Uterus (tissue), 2 donors: Measurements from ENCODE around the gene ZCWPW2.

Experiments
- POLR2A ChIP-seq, 2 donors: fragments of 450-650 bp; IDR thresholded peaks; one replicate each; pipeline ENCODE4 v1.6.1; 2016; ENCODE audit warnings: antibody characterized with exemption in 2 of 2, mild to moderate bottlenecking in 1 of 2, moderate library complexity in 1 of 2
- TF ChIP-seq, protein P1 (sequence below), 4 experiments: fragments of 200-600 bp in 2 of 4; fragments of 450-650 bp in 2 of 4; sonication (generic) in 2 of 4; IDR thresholded peaks; one replicate each; pipeline ENCODE4 v1.5.1; 2016 to 2019; ENCODE audit warnings: antibody characterized with exemption in 4 of 4, mild to moderate bottlenecking in 2 of 4, moderate library complexity in 1 of 4

DNA sequence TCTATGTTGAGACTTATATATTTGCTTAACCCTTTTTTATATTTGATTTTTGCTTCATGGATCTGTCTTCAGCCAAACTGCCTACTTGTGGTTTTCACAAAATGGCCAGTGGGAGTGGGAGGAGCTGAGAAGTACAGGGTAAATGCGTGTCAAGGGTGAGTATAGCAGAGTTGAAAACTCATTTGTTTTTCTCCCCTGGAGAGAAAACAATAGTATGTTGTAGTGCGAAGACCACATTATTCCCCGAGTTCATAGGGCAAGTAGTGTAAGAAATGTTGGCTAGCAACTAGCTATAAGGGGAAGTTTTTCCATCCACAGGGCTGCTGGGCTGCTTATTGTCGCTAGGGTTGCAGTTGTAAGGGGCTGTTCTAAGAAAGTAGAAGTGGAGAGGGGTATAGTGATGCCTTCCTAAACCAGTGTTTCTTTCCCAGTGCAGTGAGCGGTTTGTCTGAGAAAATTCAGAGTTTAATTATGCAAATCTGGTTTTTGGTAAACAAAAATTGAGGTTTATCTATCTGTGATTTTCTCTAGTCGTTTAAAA lies 153.9 kb downstream of the ZCWPW2 start:
- TF ChIP-seq, protein P1, sequence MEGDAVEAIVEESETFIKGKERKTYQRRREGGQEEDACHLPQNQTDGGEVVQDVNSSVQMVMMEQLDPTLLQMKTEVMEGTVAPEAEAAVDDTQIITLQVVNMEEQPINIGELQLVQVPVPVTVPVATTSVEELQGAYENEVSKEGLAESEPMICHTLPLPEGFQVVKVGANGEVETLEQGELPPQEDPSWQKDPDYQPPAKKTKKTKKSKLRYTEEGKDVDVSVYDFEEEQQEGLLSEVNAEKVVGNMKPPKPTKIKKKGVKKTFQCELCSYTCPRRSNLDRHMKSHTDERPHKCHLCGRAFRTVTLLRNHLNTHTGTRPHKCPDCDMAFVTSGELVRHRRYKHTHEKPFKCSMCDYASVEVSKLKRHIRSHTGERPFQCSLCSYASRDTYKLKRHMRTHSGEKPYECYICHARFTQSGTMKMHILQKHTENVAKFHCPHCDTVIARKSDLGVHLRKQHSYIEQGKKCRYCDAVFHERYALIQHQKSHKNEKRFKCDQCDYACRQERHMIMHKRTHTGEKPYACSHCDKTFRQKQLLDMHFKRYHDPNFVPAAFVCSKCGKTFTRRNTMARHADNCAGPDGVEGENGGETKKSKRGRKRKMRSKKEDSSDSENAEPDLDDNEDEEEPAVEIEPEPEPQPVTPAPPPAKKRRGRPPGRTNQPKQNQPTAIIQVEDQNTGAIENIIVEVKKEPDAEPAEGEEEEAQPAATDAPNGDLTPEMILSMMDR (IDR thresholded peaks at IDR 0.05): no peak
- TF ChIP-seq POLR2A (IDR thresholded peaks at IDR 0.05): no peak
